ENCODE data around the gene CXXC5.

The CXXC5 gene

GRCh38 chr5:139651853-139652787, 4.0 kb downstream of the CXXC5 start:
- Histone ChIP-seq H3K27me3 (ENCODE audit: insufficient read depth, low read length, poor library complexity) (peaks cover 26% of the 10 kb centered on the region), H4K20me1 (ENCODE audit: insufficient read depth, low read length) (peaks cover 60% of the 10 kb centered on the region), H3K36me3 (ENCODE audit: insufficient read depth, low read length) (no peaks in the 10 kb centered on the region), H3K27ac (ENCODE audit: low read length) (peak overlapping the region; percentile 14), H3K79me2 (ENCODE audit: insufficient read depth, low read length) (peaks cover 83% of the 10 kb centered on the region), H2AFZ (ENCODE audit: low read depth, low read length) (no peak overlapping the region), H3K4me3 (ENCODE audit: low read depth in 1 of 2, low read length in 2 of 2) (peak overlapping the region in 1 of 2 experiments; percentile 33; a peak in 1 of 4 replicates), H3K4me2 (ENCODE audit: insufficient read depth, low read length) (peak overlapping the region; percentile 78), H3K9me3 (ENCODE audit: insufficient read depth, low read length, severe bottlenecking) (no peaks in the 10 kb centered on the region), H3K4me1 (ENCODE audit: insufficient read depth, low read length) (peaks cover 71% of the 10 kb centered on the region), H3K9ac (ENCODE audit: low read depth, low read length) (no peak overlapping the region)
- ATAC-seq (ENCODE audit: insufficient read depth, low read depth): peak; percentile 57
- TF ChIP-seq, protein P1, sequence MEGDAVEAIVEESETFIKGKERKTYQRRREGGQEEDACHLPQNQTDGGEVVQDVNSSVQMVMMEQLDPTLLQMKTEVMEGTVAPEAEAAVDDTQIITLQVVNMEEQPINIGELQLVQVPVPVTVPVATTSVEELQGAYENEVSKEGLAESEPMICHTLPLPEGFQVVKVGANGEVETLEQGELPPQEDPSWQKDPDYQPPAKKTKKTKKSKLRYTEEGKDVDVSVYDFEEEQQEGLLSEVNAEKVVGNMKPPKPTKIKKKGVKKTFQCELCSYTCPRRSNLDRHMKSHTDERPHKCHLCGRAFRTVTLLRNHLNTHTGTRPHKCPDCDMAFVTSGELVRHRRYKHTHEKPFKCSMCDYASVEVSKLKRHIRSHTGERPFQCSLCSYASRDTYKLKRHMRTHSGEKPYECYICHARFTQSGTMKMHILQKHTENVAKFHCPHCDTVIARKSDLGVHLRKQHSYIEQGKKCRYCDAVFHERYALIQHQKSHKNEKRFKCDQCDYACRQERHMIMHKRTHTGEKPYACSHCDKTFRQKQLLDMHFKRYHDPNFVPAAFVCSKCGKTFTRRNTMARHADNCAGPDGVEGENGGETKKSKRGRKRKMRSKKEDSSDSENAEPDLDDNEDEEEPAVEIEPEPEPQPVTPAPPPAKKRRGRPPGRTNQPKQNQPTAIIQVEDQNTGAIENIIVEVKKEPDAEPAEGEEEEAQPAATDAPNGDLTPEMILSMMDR (IDR thresholded peaks at IDR 0.05; ENCODE audit: borderline replicate concordance, extremely low read depth, low read length, poor library complexity, severe bottlenecking): no peak
- TF ChIP-seq EZH2 (IDR thresholded peaks at IDR 0.05; ENCODE audit: borderline replicate concordance, low read depth, low read length, severe bottlenecking): no peak
- peak; percentile 91 for DNase-seq

- Histone ChIP-seq H3K9ac (ENCODE audit: low read depth, low read length) (no peak overlapping the region), H3K4me3 (ENCODE audit: low read depth in 1 of 2, low read length in 2 of 2) (no peak overlapping the region), H3K9me3 (ENCODE audit: insufficient read depth, low read length, severe bottlenecking) (no peaks in the 10 kb centered on the region), H3K79me2 (ENCODE audit: insufficient read depth, low read length) (peaks cover 90% of the 10 kb centered on the region), H3K4me1 (ENCODE audit: insufficient read depth, low read length) (peaks cover 73% of the 10 kb centered on the region), H3K27ac (ENCODE audit: low read length) (peak overlapping the region; percentile 14), H4K20me1 (ENCODE audit: insufficient read depth, low read length) (peaks cover 66% of the 10 kb centered on the region), H2AFZ (ENCODE audit: low read depth, low read length) (no peak overlapping the region), H3K36me3 (ENCODE audit: insufficient read depth, low read length) (no peaks in the 10 kb centered on the region), H3K27me3 (ENCODE audit: insufficient read depth, low read length, poor library complexity) (peaks cover 25% of the 10 kb centered on the region), H3K4me2 (ENCODE audit: insufficient read depth, low read length) (peak overlapping the region; percentile 78; the same call in 1 of the 2 replicates)
- DNase-seq: no peak
- no peak for ATAC-seq (ENCODE audit: insufficient read depth, low read depth)
- TF ChIP-seq, protein P1 (IDR thresholded peaks at IDR 0.05; ENCODE audit: borderline replicate concordance, extremely low read depth, low read length, poor library complexity, severe bottlenecking): no peak
- TF ChIP-seq EZH2 (IDR thresholded peaks at IDR 0.05; ENCODE audit: borderline replicate concordance, low read depth, low read length, severe bottlenecking): no peak
Observed at GRCh38 chr5:139652788-139653241, 4.7 kb downstream of the CXXC5 start.

GRCh38 chr5:139653616-139654015, 5.5 kb downstream of the CXXC5 start:
- peak overlapping the region; percentile 48; the same call in 1 of the 2 replicates for H3K27ac ChIP-seq (ENCODE audit: low read length)
- H3K4me2 ChIP-seq (ENCODE audit: insufficient read depth, low read length): 0 out of 2 replicates have a peak overlapping the region, but pooled peaks have one; percentile 78

More at GRCh38 chr5:139653616-139654015, 5.5 kb downstream of the CXXC5 start:
- Histone ChIP-seq H3K79me2 (ENCODE audit: insufficient read depth, low read length) (peaks cover 96% of the 10 kb centered on the region), H2AFZ (ENCODE audit: low read depth, low read length) (no peak overlapping the region), H3K36me3 (ENCODE audit: insufficient read depth, low read length) (no peaks in the 10 kb centered on the region), H3K9me3 (ENCODE audit: insufficient read depth, low read length, severe bottlenecking) (no peaks in the 10 kb centered on the region), H3K9ac (ENCODE audit: low read depth, low read length) (no peak overlapping the region), H3K27me3 (ENCODE audit: insufficient read depth, low read length, poor library complexity) (peaks cover 24% of the 10 kb centered on the region), H4K20me1 (ENCODE audit: insufficient read depth, low read length) (peaks cover 73% of the 10 kb centered on the region), H3K4me3 (ENCODE audit: low read depth in 1 of 2, low read length in 2 of 2) (no peak overlapping the region), H3K4me1 (ENCODE audit: insufficient read depth, low read length) (peaks cover 74% of the 10 kb centered on the region)
- TF ChIP-seq, protein P1 (IDR thresholded peaks at IDR 0.05; ENCODE audit: borderline replicate concordance, extremely low read depth, low read length, poor library complexity, severe bottlenecking): no peak
- no peak for TF ChIP-seq EZH2 (IDR thresholded peaks at IDR 0.05; ENCODE audit: borderline replicate concordance, low read depth, low read length, severe bottlenecking)
- no peak for ATAC-seq (ENCODE audit: insufficient read depth, low read depth)
- DNase-seq: peak; percentile 35

Data from DND-41 (cell line).